Small intestine (tissue), 7 donors: Measurements from ENCODE around the gene UBXN10. TPM values are rescaled to one million over a fixed set of nuclear protein-coding genes. Genes with fewer than 3 reads are reported as not detected.

ENCODE experiments used
- DNase-seq, 2 donors: peaks; one replicate each; pipeline versions ENCODE4 v3.0.0 to v3.0.0-alpha.2; 2013
- FAIRE-seq: peaks from 2 replicates; lab custom pipeline; 2012; peaks lifted over from hg19 to GRCh38; lab: Jason Lieb, UNC
- H3K27ac ChIP-seq, 3 donors: one replicate each; pipeline ENCODE4 v1.5.1; 2013; ENCODE audit warnings: low read length in 2 of 3, mild to moderate bottlenecking in 2 of 3, control low read depth in 1 of 3, inconsistent platforms in 1 of 3, low read depth in 1 of 3, moderate library complexity in 1 of 3
- H3K27me3 ChIP-seq, 3 donors: one replicate each; pipeline ENCODE4 v1.6.1; 2013; ENCODE audit warnings: low read length in 3 of 3, inconsistent platforms in 1 of 3; ENCODE audit not compliant: control insufficient read depth in 3 of 3, insufficient read depth in 3 of 3
- H3K36me3 ChIP-seq, 3 donors: one replicate each; pipeline ENCODE4 v1.6.1; 2013; ENCODE audit warnings: low read length in 3 of 3, inconsistent platforms in 1 of 3, low read depth in 1 of 3, mild to moderate bottlenecking in 1 of 3, moderate library complexity in 1 of 3; ENCODE audit not compliant: control insufficient read depth in 3 of 3, insufficient read depth in 2 of 3
- H3K4me1 ChIP-seq, 3 donors: one replicate each; pipeline ENCODE4 v1.6.1; 2013; ENCODE audit warnings: low read length in 2 of 3, inconsistent platforms in 1 of 3, low read depth in 1 of 3, mild to moderate bottlenecking in 1 of 3, moderate library complexity in 1 of 3; ENCODE audit not compliant: control insufficient read depth in 3 of 3, insufficient read depth in 2 of 3
- H3K4me3 ChIP-seq, 3 donors: one replicate each; pipeline ENCODE4 v1.5.1; 2013; ENCODE audit warnings: low read length in 3 of 3, control low read depth in 1 of 3, inconsistent platforms in 1 of 3, low read depth in 1 of 3, mild to moderate bottlenecking in 1 of 3, moderate library complexity in 1 of 3
- H3K9me3 ChIP-seq, 2 donors: one replicate each; pipeline ENCODE4 v1.6.1; 2013; ENCODE audit warnings: low read depth in 1 of 2, low read length in 1 of 2; ENCODE audit not compliant: control insufficient read depth in 2 of 2, insufficient read depth in 1 of 2
- WGBS, 3 donors: extraction: QIAGEN DNeasy Blood & Tissue Kit; methylation state at CpG; one replicate each; pipeline ENCODE4 v1.1.7; 2013; 5-methylcytosine and 5-hydroxymethylcytosine counted together
- polyA plus RNA-seq, 4 donors: library from polyadenylated mRNA; stranded (reverse) in 3 of 4; unstranded in 1 of 4; fragments of 200-250 nt in 3 of 4; fragments of 120-200 nt in 1 of 4; gene quantifications; one replicate each; pipeline versions ENCODE4 v1.2.1 to v1.2.3, GENCODE V29; 2013
- donor health status: healthy with polysubstance abuse.
- donor health status: control.
- donor health status: control.
- donor health status: Bipolar disorder and iron deficiency.
- donor health status: healthy.

The UBXN10 gene
- polyA plus RNA-seq, 4 donors, result 0.22 to 1.6 (median 0.77) TPM

GRCh38 chr1:20233866-20234265 lies 48.0 kb downstream of the UBXN10 start:
- H3K27ac ChIP-seq, result no peak overlapping the region
- WGBS, 3 donors, result 39 to 70% (median 61%) methylated on average over 6 of the region's 6 CpGs
- peaks cover 0 to 5% of the 10 kb centered on the region in 2 donors for H3K9me3 ChIP-seq

GRCh38 chr1:20234788-20235535 lies 49.1 kb downstream of the UBXN10 start:
- DNase-seq (no peak), FAIRE-seq (no peak)
- Histone ChIP-seq H3K4me1 (no peaks in the 10 kb centered on the region), H3K27me3 (peaks cover 0 to 6% (median 3%) of the 10 kb centered on the region in 3 donors), H3K27ac (no peak overlapping the region), H3K9me3 (peaks cover 0 to 5% of the 10 kb centered on the region in 2 donors), H3K4me3 (no peak overlapping the region), H3K36me3 (no peaks in the 10 kb centered on the region)
- 63 to 83% (median 79%) methylated on average over 6 of the region's 6 CpGs for WGBS, 3 donors

More at GRCh38 chr1:20233866-20234265, 48.0 kb downstream of the UBXN10 start:
- no peak for FAIRE-seq
- Histone ChIP-seq H3K4me1 (no peaks in the 10 kb centered on the region), H3K4me3 (no peak overlapping the region), H3K36me3 (no peaks in the 10 kb centered on the region), H3K27me3 (peaks cover 0 to 6% (median 3%) of the 10 kb centered on the region in 3 donors)
- no peak for DNase-seq

- 48 to 79% (median 66%) methylated on average over 6 of the region's 6 CpGs for WGBS, 3 donors
- Histone ChIP-seq H3K27me3 (peaks cover 0 to 6% (median 6%) of the 10 kb centered on the region in 3 donors), H3K9me3 (peaks cover 0 to 3% of the 10 kb centered on the region in 2 donors), H3K36me3 (no peaks in the 10 kb centered on the region), H3K4me3 (no peak overlapping the region), H3K27ac (no peak overlapping the region), H3K4me1 (no peaks in the 10 kb centered on the region)
- DNase-seq, result no peak
- FAIRE-seq, result no peak
Observed at GRCh38 chr1:20237646-20238045, 51.8 kb downstream of the UBXN10 start.

- no peak for DNase-seq
- no peaks in the 10 kb centered on the region for H3K36me3 ChIP-seq
- no peaks in the 10 kb centered on the region for H3K4me1 ChIP-seq
- FAIRE-seq, result no peak
- WGBS, 3 donors, result 25 to 62% (median 42%) methylated on average over 2 of the region's 2 CpGs
- H3K9me3 ChIP-seq, result no peaks in the 10 kb centered on the region
- peaks cover 0 to 9% (median 6%) of the 10 kb centered on the region in 3 donors for H3K27me3 ChIP-seq
- no peak overlapping the region for H3K4me3 ChIP-seq
- no peak overlapping the region for H3K27ac ChIP-seq
Observed at GRCh38 chr1:20240012-20240411, 54.1 kb downstream of the UBXN10 start.

GRCh38 chr1:20242890-20243479 lies 57.1 kb downstream of the UBXN10 start:
- no peak for FAIRE-seq
- no peak for DNase-seq
- 87 to 94% (median 88%) methylated on average over 37 of the region's 37 CpGs for WGBS, 3 donors

More at GRCh38 chr1:20242890-20243479, 57.1 kb downstream of the UBXN10 start:
- Histone ChIP-seq H3K9me3 (no peaks in the 10 kb centered on the region), H3K27me3 (peaks cover 0 to 9% (median 0%) of the 10 kb centered on the region in 3 donors), H3K27ac (no peak overlapping the region), H3K36me3 (no peaks in the 10 kb centered on the region), H3K4me1 (no peaks in the 10 kb centered on the region), H3K4me3 (no peak overlapping the region)

Other genes starting within 250 kb of the UBXN10 start
- 1,000 to 10,000 TPM in 1 of 4 donors, 100 to 1,000 TPM in 2, 10 to 100 TPM in 1; 83.6 to 1,925 (median 293) TPM for gene PLA2G2A, start 206.5 kb upstream of the UBXN10 start, polyA plus RNA-seq
- 1 to 10 TPM in 2 of 4 donors, not detected in 2; 1.4 to 2.9 TPM for gene PLA2G5, start 115.9 kb upstream of the UBXN10 start, polyA plus RNA-seq
- gene PLA2G2D, start 66.6 kb upstream of the UBXN10 start, polyA plus RNA-seq, result under 1 TPM in 2 of 4 donors, not detected in 2; 0.40 to 0.41 TPM
- under 1 TPM in 2 of 4 donors, not detected in 2; 0.01 to 0.04 TPM for gene PLA2G2F, start 46.8 kb upstream of the UBXN10 start, polyA plus RNA-seq
- under 1 TPM in 1 of 4 donors, not detected in 3; 0.01 TPM for gene PLA2G2C, start 422 bp downstream of the UBXN10 start, polyA plus RNA-seq
- 1 to 10 TPM in 1 of 4 donors, under 1 TPM in 1, not detected in 2; 0.01 to 1.5 TPM for gene VWA5B1, start 104.8 kb downstream of the UBXN10 start, polyA plus RNA-seq